Measurements from ENCODE around the gene MMP25.
"Not testable (repeated sequence)": the region's sequence is repeated elsewhere in the genome, so short reads cannot be mapped to it uniquely, and the experiment has no call there.

Gene MMP25

DNA sequence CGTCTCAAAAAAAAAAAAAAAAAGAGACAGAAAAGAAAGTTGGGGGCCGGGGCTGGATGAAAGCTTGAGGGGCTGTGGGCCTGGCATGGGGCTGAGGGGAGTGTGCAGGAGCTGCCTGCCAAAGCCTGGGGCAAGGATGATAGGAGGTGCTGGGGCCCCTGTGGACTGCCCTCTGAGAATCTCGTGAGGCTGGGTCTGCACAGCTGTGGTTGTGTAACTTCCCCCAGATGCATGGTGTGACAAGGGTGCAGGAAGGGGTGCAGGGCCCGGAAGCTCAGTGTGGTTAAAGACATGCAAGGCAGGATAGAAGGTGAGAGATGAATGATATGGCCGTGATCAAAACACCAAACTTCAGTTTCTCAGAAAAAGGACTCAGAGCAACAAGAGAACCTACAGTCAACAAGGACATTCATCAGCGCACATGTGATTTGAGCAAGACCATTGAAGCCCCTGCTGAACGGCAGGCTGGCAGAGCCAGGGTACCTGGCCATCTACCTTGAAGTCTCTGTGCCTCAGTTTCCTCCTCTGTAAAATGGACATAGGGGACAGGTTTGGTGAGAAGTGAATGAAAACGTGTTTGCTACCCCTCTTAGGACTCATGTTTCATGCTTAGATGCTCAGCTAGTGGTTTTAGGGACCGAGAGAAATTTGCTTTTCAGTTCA, 28.6 kb downstream of the MMP25 start:
- no peak for DNase-seq

- no peak for DNase-seq
These were observed 29.2 kb downstream of the MMP25 start for GRCh38 chr16:3075523-3075915.

GRCh38 chr16:3075946-3076345, 29.6 kb downstream of the MMP25 start:
- not testable (repeated sequence) for DNase-seq

- DNase-seq = no peak
These were observed 30.2 kb downstream of the MMP25 start for GRCh38 chr16:3076577-3076976.

GRCh38 chr16:3080024-3080423, 33.7 kb downstream of the MMP25 start:
- DNase-seq = no peak

GRCh38 chr16:3081957-3082356, 35.6 kb downstream of the MMP25 start:
- DNase-seq = not testable (repeated sequence)

DNA sequence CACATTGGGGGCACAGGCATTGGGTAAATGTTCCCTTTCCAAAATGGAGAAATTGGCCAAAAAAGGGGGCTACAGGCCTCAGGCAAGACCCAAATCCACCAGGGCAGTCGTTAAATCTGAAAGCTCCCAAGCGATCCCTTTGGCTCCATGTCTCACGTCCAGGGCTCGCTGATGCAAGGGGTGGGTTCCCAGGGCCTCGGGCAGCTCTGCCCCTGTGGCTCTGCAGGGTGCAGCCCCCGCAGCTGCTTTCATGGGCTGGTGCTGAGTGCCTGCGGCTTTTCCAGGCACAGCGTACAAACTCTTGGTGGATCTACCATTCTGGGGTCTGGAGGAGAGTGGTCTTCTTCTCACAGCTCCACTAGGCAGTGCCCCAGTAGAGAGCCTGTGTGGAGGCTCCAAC, 37.0 kb downstream of the MMP25 start:
- DNase-seq = not testable (repeated sequence)

DNA sequence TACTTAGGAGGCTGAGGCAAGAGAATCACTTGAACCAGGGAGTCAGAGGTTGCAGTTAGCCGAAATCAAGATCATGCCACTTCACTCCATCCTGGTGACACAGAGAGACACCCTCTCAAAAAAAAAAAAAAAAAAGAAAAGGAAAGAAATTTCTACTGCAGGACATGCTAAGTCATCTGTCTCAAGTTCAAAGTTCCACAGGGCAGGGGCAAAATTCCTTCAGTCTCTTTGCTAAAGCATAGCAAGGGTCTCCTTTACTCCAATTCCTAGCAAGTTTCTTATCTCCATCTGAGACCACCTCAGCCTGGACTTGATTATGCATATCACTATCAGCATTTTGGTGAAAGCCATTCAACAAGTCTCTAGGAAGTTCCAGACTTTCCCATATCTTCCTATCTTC, 38.1 kb downstream of the MMP25 start:
- no peak for DNase-seq

GRCh38 chr16:3084969-3085670, 38.8 kb downstream of the MMP25 start:
- no peak for DNase-seq

DNA sequence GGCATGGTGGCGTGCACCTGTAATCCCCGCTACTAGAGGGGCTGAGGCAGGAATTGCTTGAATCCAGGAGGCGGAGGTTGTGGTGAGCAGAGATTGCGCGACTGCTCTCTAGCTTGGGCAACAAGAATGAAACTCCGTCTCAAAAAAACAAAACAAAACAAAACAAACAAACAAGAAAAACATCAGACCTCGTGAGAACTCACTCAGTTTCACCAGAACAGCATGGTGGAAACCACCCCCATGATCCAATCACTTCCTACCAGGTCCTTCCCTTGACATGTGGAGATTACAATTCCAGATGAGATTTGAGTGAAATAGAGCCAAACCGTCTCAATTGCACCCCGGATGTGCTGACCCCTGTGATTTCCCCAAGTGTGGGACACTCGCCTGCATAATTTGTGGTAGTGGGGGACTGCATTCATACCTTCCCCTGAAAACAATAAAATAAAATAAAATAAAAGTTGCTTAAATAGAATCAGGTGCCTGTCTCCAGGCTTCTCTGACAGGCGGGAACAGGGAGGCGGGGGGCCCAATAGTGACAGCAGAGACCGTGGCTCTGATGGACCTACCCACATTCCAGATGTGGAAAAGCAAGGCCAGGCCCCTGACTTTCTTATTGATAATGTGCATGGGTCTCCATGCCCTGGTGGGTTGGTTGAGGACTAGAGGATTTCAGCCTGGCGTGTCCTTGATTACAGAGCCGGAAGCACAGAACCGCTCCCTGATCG, 39.7 kb downstream of the MMP25 start:
- peak; percentile 41 for DNase-seq

DNA sequence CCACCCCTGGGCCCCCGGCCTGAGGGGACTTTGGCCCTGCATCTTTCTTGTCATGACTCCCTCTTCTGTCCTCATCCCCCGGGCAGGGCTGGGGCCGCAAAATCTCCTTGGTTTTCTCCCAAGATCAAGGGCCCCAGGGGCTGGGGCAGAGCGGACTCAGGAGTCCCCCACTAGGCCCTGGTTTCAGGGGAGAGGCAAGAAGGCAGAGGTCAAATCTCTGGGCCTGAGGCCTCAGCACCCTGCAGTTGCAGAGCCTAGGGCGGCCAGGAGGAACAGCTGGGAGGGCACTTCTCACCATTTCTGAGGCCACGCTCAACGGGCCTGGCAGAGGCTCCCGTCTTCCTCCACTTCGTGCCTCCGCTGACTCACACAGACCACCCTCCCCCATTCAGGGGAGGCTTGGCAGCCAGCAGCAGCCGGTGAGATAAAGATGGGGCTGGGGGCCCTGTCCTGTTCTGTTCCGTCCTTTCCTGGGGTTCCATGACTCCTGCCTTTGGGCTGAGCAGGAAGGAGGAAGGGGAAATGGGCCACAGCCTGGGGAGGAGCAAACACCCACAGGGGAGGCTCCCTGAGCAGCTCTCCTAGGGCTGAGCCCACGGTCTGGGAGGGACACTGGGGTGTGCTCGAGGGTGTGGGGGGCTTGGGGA, 40.4 kb downstream of the MMP25 start:
- DNase-seq = peak; percentile 52

DNA sequence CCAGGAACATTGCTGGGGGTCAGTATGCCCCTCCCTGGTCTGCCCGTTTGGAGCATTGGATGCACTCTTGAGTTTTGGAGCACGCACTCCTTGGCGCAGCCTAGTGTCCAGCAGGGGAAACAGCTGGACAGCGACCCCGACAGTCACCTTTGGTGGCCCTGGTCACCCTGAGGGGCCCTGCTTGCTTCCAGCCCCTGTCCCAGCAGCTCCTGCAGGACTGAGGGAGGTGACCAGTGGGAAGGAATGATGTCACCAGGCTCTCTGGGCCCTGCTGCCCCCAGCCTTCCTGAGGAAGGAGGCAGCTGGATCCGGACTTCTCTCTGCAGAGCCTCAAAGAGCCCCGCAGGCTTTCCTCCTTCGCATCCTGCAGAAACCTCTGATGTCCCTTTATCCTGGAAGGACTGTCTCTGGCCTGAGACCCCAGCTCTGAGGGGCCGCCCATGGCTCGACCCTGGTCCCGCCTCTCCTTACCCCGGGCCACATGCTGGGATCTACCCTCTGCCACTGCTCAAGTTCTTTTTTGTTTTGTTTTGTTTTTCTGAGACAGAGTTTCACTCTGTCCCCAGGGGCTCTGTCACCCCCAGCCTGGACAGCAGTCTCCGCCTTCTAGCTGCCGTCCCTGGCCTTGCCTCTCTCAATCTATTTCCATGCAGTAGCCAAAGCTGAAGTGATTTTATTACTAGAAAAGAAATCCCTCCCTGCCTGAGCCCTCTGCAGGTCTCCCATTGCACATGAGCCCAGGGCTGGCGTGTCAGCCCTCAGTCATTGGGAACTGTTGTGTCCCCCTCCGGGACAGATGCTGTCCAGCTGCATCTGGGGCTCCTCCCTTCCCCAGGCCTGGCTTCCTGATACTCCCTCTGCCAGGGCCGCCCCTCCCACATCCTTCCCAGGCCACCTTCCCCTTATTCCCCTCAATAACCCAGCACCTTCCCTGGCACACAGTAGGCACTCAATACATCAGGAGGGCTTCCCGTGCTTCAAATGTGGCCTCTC, 41.2 kb downstream of the MMP25 start:
- no peak for DNase-seq

GRCh38 chr16:3088450-3088849, 42.1 kb downstream of the MMP25 start:
- no peak for DNase-seq

DNA sequence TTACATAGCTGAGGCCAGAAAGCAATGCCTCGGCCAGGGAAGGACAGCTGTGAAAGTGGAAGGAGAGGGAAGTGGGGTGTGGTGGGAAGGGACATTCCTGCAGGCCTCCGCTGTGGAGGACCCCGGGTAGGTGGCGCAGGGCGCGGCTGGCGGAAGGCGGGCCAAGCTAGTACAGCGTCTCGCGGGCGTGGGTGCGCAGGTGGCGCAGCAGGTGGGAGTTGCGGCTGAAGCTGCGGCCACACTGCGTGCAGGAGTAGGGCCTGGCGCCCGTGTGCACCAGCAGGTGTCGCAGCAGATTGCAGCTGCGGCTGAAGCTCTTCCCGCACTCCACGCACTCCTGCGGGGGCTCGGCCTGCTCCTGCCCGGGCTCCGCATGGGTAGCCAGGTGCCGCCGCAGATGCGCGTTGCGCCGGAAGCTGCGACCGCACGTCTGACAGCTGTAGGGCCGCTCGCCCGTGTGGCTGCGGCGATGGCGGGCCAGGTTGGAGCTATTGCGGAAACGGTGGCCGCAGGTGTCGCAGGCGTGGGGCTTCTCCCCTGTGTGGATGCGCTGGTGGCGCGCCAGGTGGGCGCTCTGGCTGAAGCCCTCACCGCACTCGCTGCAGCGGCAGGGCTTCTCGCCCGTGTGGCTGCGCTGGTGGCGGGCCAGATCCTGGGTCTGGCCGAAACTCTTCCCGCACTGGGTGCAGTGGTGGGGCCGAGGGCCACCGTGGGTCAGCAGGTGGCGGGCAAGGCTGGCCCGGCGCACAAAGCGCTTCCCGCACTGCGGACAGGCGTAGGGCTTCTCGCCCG, 42.8 kb downstream of the MMP25 start:
- DNase-seq = no peak

- no peak for DNase-seq
These were observed 43.6 kb downstream of the MMP25 start for GRCh38 chr16:3089717-3090592.

DNA sequence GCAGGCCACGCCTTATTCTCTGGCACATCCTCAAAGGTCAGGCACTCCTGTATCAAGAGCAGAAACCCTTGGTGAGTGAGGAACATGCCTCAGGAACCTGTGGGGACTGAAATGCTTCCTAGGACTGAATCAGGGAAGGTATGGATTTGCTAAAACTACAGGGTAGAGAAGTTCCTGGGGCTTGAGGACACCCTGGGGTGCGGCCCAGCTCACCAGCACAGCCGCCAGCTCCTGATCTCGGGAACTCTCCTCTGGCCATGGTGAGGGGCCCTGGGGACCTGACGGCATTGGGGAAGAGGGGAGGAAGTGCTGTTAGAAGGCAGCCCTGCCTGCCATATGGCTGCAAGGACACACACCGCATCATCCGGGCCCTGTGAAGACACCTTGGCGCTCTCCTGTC, 45.2 kb downstream of the MMP25 start:
- no peak for DNase-seq

GRCh38 chr16:3092501-3092941, 46.2 kb downstream of the MMP25 start:
- DNase-seq = no peak

- DNase-seq = peak; percentile 64
These were observed 48.1 kb downstream of the MMP25 start for GRCh38 chr16:3094289-3095027.

DNA sequence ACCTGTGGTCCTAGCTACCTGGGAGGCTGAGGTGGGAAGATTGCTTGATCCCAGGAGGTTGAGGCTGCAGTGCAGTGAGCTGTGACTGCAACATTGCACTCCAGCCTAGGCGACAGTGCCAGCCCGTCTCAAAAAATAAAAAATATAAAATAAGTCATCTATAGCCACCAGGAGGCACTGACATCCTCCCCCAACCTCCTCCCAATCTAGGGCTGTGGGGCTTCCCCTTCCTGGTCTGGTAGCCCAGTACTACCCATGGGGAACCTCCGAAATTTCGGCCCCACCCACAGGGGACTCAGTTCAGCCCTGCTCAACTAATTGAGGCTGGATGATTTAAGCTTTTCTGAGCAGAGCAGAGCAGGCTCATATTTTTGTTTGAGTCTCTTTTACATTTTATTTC, 49.5 kb downstream of the MMP25 start:
- DNase-seq = peak; percentile 89

DNA sequence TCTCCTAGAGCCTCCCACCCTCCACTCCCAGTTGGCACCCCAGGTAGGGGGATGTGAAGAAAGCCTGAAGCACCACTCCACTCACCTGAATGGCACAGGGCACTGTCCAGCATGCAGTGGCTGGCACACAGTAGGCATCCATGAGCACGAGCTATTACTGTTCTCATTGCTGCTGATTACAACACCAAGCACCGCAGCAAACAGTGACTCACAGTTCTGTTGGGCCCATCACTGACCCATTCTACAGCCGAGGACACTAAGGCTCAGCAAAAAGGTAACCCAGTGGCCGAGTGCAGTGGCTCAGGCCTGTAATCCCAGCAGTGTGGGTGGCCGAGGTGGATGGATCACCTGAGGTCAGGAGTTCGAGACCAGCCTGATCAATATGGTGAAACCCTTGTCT, 50.0 kb downstream of the MMP25 start:
- peak; percentile 33 for DNase-seq
